NB4 (cell line): Measurements from ENCODE around the gene NEMF.
"Not testable (repeated sequence)": the region's sequence is repeated elsewhere in the genome, so short reads cannot be mapped to it uniquely, and the experiment has no call there.

Source experiments
- DNase-seq: peaks from one replicate; pipeline ENCODE4 v3.0.0; 2010; ENCODE audit warnings: low read depth
- H3K4me3 ChIP-seq: one replicate; pipeline ENCODE4 v1.5.1; 2011; ENCODE audit warnings: mild to moderate bottlenecking, low read depth, low read length, moderate library complexity
- CTCF ChIP-seq: IDR thresholded peaks from one replicate; pipeline ENCODE4 v1.5.1; 2012; ENCODE audit warnings: low read depth, low read length
- MYC ChIP-seq: IDR thresholded peaks from 2 replicates; pipeline ENCODE4 v1.6.1; 2011; ENCODE audit warnings: low read depth, low read length
- POLR2A ChIP-seq: IDR thresholded peaks from 2 replicates; pipeline ENCODE4 v1.6.1; 2011; ENCODE audit warnings: mild to moderate bottlenecking; ENCODE audit not compliant: insufficient read length; ENCODE audit errors: extremely low read depth
- TF ChIP-seq, protein P1 (sequence below): IDR thresholded peaks from 2 replicates; pipeline ENCODE4 v1.6.1; 2011; ENCODE audit warnings: low read depth, low read length

Gene NEMF

GRCh38 chr14:49761839-49762551 is 90.6 kb downstream of the NEMF start:
- no peak for DNase-seq
- TF ChIP-seq MYC (no peak), CTCF (no peak), POLR2A (no peak)
- TF ChIP-seq, protein P1, sequence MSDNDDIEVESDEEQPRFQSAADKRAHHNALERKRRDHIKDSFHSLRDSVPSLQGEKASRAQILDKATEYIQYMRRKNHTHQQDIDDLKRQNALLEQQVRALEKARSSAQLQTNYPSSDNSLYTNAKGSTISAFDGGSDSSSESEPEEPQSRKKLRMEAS, result no peak
- H3K4me3 ChIP-seq, result no peak overlapping the region

GRCh38 chr14:49755378-49755777 is 97.2 kb downstream of the NEMF start:
- DNase-seq, result no peak
- H3K4me3 ChIP-seq, result no peak overlapping the region
- TF ChIP-seq, protein P1, result no peak
- TF ChIP-seq MYC (no peak), CTCF (no peak), POLR2A (no peak)

DNA sequence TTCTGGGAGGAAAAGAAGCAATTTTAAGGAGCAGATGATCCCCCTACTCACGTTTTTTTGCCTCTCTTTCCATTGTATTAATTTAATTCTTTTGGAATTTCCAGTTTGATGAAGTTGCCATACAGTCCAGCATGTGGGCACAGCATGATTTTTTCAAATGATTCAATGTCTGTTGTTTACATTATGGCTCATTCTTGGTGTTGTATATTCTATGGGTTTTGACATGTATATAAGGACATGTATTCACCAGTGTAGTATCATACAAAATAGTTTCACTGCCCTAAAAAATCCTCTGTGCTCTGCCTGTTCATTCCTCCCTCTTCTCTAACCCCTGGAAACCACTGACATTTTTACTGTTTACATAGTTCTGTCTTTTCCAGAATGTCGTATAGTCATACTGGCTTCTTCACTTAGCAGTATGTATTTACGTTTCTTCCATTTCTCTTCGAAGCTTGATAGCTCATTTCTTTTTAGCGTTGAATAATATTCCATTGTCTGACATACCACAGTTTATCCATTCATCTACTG is 98.0 kb downstream of the NEMF start:
- no peak for DNase-seq
- no peak overlapping the region for H3K4me3 ChIP-seq
- TF ChIP-seq CTCF, result no peak
- TF ChIP-seq MYC, result no peak
- no peak for TF ChIP-seq POLR2A
- TF ChIP-seq, protein P1, result no peak

DNA sequence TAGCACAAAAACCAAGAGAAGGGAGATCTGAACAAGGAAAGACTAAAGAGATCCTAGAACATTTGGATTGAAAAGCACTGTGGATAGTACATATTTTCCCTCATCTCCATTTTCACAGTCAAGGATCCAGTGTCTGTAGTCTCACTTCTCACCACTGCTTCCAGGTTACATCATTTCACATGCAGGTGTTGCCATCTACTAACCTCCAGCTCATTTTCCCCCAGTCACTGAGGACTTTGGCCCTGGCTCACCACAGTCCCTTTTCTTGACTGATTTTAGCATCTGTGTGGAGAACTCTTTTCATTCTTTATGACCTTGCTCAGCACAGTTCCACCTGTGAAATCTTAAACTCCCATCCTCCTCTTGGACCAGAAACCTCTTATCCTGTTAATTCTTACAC is 106.1 kb downstream of the NEMF start:
- not testable (repeated sequence) for H3K4me3 ChIP-seq, DNase-seq

DNA sequence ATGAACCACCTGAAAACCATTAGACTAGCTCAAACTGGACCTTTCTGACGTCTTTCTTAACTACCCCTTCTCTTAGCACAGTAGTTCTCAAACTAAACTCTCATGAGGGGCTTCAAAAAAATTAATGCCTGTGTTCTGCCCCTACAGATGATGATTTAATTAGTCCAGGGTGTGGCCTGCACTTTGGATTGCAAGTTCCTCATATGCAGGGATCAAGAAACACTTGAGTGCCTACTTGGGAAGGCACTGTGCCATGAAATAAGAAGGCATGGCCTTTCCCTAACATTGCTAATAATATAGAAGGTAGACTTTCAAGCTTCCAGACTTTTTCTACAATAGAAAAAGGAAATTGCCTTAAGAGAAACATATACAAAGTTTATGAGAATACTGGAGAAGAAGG is 107.4 kb downstream of the NEMF start:
- no peak overlapping the region for H3K4me3 ChIP-seq
- DNase-seq, result no peak
- no peak for TF ChIP-seq MYC
- TF ChIP-seq POLR2A, result no peak
- TF ChIP-seq CTCF, result no peak

DNA sequence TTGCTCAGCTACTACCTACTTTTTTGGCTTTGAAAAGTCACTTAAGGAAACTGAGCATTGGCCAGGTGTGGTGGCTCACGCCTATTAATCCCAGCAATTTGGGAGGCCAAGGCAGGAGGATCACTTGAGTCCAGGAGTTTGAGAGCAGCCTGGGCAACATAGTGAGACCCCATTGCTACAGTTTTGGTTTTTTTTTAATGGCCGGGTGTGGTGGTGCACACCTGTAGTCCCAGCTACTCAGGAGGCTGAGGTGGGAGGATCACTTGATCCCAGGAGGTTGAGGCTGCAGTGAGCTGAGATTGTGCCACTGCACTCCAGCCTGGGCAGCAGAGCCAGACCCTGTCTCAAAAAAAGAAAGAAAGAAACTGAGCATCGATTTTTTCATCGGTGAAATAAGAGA is 116.9 kb downstream of the NEMF start:
- not testable (repeated sequence) for H3K4me3 ChIP-seq, DNase-seq

DNA sequence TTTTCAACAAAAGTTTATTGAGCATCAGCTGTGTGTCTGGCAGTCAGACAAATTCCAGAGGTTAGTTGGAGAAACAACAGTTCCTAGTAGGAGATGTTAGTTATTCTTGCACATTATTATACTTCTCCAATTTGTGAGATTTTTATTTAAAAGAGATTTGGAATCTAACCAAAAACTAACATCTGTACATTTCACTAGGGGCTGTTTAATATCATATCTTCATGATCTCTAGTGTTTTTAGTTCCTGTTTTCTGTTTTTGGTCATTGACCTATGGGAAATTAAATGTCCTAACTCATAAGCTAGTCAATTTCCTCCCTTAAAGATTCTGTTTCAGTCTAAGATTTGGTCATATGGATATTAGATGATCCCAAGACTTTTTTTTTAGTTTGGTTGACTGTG is 118.8 kb downstream of the NEMF start:
- peak; percentile 7 for DNase-seq
- no peak overlapping the region for H3K4me3 ChIP-seq
- TF ChIP-seq CTCF, result no peak
- no peak for TF ChIP-seq POLR2A
- TF ChIP-seq MYC, result no peak
- TF ChIP-seq, protein P1, result no peak
